Measurements from ENCODE around the gene TMCC3.
"Not testable (repeated sequence)": the region's sequence is repeated elsewhere in the genome, so short reads cannot be mapped to it uniquely, and the experiment has no call there.

Gene TMCC3

GRCh38 chr12:94650143-94651056, at the start of gene TMCC3:
TMCC3 (minus strand) TSS chr12:94650557; CDS start chr12:94650430, 127 bp downstream.
- peak; percentile 48 for DNase-seq

GRCh38 chr12:94699801-94700200, 49.4 kb upstream of the TMCC3 start:
- no peak for DNase-seq

GRCh38 chr12:94698578-94698977, 48.2 kb upstream of the TMCC3 start:
- DNase-seq = no peak

GRCh38 chr12:94697631-94698030, 47.3 kb upstream of the TMCC3 start:
- no peak for DNase-seq

- no peak for DNase-seq
These were observed 44.4 kb upstream of the TMCC3 start for GRCh38 chr12:94694732-94695131.

- not testable (repeated sequence) for DNase-seq
These were observed 42.5 kb upstream of the TMCC3 start for GRCh38 chr12:94692826-94693225.

- peak; percentile 15 for DNase-seq
These were observed 39.9 kb upstream of the TMCC3 start for GRCh38 chr12:94690198-94690771.

- peak; percentile 23 for DNase-seq
These were observed 39.3 kb upstream of the TMCC3 start for GRCh38 chr12:94689646-94690036.

GRCh38 chr12:94689002-94689645, 38.8 kb upstream of the TMCC3 start:
- DNase-seq = peak; percentile 56

- DNase-seq = no peak
These were observed 37.5 kb upstream of the TMCC3 start for GRCh38 chr12:94687891-94688290.

- DNase-seq = no peak
These were observed 36.7 kb upstream of the TMCC3 start for GRCh38 chr12:94686834-94687628.

GRCh38 chr12:94684416-94685142, 34.2 kb upstream of the TMCC3 start:
- no peak for DNase-seq

- no peak for DNase-seq
These were observed 29.3 kb upstream of the TMCC3 start for GRCh38 chr12:94679554-94680195.

GRCh38 chr12:94678849-94679248, 28.5 kb upstream of the TMCC3 start:
- no peak for DNase-seq

GRCh38 chr12:94678379-94678778, 28.0 kb upstream of the TMCC3 start:
- DNase-seq = no peak

- no peak for DNase-seq
These were observed 27.4 kb upstream of the TMCC3 start for GRCh38 chr12:94677778-94678177.

- no peak for DNase-seq
These were observed 26.6 kb upstream of the TMCC3 start for GRCh38 chr12:94676922-94677321.

GRCh38 chr12:94676031-94676641, 25.8 kb upstream of the TMCC3 start:
- no peak for DNase-seq

GRCh38 chr12:94674835-94675234, 24.5 kb upstream of the TMCC3 start:
- DNase-seq = no peak

GRCh38 chr12:94674051-94674451, 23.7 kb upstream of the TMCC3 start:
- no peak for DNase-seq

GRCh38 chr12:94673496-94673895, 23.1 kb upstream of the TMCC3 start:
- no peak for DNase-seq

Measured in HCEC 1CT (cell line).